Dermis blood vessel endothelial cell (primary cell): ENCODE results near the gene SCARB2. TPM values are rescaled to one million over a fixed set of nuclear protein-coding genes. Genes with fewer than 3 reads are reported as not detected.
A peak's percentile ranks its signal among the peaks of the same experiment; 100 is the strongest.

Experiments used
- DNase-seq: peaks from one replicate; pipeline ENCODE4 v3.0.0; 2010
- total RNA-seq: library from RNA; depleted of rRNA; stranded (reverse); fragments of >200 nt; gene quantifications from 2 replicates; pipeline ENCODE4 v1.2.3, GENCODE V29; 2014

The SCARB2 gene
- total RNA-seq, 1 donor from 2014 or later: 194 TPM

DNA sequence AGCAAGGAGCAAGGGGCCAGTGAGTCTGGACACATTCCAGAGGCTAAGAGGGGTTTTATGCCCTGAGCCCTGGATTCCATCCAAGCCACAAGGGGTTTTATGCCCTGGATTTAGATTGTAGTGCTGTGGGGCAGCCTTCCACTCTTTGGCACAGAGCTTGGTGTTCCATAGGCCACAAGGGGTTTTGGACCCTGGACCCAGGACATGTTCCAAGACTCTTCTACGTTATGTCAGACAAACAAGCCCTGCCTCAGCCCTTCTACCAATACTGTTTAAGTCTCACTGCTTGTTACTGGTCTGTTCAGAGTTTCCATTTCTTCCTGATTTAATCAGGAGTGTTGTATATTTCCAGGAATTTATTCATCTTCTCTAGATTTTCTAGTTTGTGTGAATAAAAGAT, 12.8 kb upstream of the SCARB2 start:
- DNase-seq: no peak

DNA sequence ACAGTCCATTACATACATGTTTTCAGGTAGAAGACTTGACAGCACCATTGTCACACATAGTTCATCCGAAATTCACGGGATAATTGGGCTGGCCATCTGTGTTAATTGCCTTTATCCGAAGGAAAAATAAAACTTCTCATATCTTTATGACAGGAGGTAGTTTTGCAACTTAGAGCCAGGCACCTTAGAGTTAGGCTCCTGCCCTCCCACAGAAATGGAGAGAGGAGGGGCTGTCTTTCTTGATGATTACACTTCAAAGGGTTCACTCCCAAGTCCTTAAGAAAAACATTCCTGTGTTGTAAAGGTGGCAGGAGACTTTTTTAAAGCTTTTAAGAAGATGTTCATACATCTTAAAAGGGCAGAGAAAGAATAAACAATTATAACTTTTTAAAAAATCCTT, 10.5 kb upstream of the SCARB2 start:
- no peak for DNase-seq

DNA sequence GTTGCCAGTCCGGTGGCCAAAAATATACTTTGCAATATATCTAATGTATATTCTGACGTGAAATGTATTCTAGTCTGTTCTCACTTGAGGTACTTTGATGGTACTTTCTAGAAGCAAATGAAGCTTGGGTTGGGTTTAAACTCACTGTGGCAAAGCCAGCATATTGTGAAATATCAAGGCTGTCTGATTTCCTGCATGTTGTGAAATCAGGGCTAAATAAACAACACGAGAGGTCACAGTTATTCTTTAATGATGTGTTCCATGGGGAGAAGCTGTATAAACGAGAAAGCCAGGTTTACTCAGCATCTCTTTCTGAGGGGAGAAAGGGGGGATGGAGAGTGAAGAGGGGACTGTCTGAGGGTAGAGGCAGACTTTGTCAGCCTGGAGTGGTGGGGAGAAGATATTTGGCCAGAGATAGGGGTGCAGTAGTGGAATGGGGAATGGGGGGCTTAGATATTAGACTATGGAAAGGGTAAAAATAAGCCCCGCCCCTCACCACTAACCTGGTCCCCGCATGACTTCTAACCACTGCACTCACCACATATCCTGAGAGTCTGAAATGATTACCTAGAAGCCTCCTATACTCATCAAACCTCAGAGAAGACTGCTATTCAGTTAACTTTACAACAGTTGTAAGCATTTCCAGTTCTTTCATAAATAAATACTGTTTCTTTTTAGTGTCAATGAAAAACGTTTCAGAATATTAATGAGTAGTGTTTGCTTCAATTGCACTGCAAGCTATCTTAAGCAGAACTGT, 5.9 kb upstream of the SCARB2 start:
- no peak for DNase-seq

DNA sequence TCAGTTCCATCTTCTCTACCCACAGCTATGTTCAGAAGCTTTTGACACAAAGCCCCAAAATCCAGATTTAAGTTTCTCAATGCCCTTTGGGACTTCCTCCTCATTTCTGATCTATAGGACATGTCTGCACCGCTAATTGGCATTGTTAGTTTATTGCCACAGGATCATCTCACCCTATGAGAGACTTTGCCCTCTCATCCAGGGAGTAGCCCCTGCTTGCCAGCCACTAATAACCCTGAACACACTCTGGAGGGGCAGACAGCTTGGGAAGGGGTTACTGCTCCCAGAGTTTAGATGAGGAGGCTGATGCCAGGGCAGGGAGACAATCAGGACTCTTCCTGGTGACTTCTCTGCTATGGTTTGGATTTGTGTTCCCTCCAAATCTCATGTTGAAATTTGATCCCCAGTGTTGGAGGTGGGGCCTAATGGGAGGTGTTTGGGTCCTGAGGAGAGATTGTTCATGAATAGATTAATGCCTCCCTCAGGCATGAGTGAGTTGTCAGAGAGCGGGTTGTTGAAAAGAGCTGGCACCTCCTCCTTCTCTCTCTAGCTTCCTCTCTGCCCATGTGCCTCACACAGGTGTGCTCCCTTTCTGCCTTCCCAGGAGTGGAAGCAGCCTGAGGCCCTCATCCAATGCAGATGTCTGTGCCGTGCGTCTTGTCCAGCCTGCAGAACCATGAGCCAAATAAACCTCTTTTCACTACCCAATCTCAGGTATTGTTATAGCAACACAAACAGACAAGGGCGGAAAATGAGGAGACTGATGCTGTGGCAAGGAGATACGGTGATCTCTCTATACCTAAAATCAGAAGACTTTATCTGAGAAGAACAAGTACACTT, 3.6 kb upstream of the SCARB2 start:
- no peak for DNase-seq

DNA sequence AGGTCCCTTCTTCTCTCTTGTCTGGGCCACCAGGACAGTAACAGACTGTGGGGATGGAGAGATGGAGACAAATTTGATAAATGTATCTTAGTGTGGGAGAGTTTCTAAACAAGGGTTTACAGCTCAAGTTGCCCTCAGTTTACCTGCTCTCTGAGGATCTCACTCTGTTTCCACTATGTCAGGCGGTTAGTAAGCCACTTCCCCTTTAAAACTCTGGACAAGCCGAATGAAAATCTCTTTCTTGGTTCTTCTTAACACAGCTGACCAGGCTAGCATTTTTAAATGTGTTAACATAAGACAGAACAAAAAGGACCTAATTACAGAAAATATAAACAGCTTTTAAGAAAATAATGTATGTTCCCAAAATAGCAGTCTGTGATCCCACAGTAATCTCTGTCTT, 2.9 kb upstream of the SCARB2 start:
- no peak for DNase-seq

DNA sequence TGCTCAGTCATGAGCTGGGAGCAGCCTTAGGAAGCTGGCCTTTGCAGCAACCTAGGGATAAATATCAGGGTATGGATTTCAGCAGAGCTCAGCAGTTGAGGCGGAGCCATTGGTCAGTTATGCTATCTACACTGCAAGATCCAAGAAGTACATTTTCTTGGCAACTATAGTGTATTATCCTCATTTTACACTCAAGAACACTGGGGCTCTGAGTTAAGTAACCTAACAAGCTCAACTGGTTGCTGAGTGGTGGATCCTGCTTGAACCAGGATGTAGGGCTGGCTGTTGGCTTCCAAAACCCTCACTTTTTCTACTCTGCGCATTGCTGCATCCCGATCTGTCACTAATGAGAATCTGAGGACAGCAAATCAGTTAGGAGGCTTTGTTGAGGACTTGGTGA, 1.5 kb upstream of the SCARB2 start:
- no peak for DNase-seq

DNA sequence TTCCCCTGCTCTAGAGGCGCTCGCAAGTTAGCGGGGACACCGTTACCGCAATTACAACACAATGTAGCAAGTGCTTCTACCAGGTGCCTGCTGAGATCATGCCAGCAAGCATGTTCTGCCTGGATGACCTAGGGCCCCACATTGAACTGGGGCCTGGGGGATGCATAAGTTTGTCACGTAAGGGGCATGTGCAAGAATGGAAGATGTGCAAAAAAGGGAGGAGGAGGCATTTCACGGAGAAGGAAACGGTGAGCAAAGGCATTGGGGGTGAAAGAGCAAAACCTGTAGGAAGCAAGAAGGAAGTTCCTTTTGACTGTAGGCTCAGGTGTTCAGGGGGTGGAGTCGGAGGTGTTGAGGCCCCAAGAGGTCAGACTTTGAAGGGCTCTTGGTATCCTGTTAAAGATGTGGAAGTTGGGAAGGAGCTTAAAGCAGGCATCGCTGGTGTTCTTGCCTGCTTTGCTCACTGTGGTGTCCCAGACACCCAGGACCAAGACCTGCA, 602 bp upstream of the SCARB2 start:
- DNase-seq: no peak

DNA sequence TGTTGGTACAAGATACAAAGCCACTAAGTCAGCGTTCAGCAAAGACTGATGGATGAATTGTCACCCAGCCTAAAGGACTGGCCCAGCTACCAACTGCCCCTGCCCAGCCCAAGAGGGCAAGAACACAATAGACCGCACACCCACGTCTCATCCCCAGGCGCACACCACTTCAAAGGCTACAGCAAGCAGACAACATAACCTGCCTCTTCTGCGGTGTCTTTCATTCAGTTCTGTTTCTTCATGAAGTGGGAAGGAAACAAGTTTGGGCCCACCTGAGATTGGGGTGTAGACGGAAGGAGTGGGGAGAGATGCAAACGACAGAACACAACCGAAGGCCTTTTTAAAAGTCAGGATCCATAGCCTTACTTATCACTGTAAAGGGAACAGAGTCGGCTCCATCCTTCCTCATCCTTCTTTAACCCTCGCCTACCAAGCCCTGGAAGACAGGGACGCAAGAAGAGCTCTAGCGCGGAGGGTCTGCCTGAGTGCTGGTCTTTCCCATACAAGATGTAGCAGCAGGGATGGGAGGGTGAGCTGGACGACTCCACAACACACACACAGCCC, 691 bp downstream of the SCARB2 start:
- peak; percentile 66 for DNase-seq

DNA sequence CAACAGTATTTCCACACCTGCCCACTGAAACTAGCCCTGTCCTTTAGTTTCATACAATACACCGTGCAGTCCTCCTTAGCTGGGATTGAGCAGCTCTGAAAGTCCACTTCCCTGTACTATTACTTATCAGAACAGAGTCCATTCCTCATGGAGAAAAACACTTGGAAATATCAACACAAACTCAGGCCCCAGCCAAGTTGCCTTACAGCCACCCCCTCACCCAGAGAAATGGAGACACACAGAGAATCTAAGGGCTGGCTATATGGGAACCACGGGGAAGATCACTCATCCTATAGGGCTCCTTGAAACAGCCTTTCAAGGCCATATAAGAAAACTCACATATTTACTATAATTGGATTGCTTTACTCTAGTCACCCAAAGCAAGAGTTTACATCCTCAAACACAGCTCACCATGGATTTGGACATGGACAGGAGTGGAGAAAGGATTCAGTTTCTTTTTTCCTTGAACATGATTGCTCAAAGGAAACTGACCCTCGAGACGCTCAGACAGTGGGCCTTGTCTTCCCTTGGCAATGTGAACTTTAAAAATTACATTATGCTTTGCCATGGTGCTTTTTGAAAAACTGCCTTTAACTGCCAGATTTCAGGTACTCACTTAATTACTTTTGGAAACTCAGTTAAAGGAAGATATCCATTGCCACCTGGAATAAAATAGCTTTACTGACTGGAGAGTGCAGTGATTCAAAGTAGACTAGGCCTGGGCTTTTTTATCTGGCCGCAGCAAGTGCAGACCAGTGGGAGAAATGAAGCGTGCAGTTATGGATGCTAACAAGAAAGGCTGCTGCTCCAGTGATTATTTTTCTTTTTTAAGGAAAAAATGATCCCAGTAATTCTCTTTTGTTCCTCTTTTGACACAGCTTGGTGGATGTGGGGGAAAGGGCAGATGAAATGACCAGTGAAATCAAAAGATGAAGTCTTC, 1.6 kb downstream of the SCARB2 start:
- peak; percentile 33 for DNase-seq

DNA sequence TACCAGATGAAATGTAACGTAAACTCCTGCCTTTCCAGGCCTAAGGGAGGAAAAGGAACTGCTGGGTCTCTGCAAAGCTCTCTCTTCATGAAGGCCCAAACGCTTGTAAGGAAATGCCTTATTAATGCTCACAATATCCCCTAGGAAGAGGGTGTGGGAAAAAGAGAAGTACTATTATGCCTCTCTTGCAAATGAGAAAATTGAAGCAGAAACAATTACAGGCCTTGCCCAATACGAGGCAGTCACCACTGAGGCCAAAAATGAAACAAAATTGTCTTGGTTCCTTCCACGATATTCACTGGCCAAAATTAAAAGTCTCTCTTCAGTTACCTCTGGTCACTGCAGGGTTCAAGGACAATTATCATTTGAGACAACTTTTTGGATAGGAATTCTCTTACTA, 3.2 kb downstream of the SCARB2 start:
- DNase-seq: peak; percentile 56

DNA sequence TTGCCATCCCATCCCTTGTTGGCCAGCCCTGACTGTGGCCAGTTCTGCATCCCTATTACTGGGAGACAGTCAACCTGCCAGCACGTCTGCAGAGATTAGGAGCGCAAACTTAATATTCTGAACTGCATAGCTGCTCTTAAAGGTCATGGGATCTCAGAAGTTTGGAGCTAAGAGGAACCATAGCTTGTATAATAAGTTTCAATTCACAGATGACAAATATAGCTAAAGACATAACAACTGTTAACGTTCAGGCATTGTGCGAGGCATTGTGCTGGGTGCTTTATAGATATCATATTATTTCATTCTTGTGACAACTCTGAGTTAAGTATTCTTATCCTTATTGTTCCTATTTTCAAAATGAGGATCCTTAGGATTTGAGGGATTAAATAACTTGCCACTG, 3.7 kb downstream of the SCARB2 start:
- DNase-seq: no peak

DNA sequence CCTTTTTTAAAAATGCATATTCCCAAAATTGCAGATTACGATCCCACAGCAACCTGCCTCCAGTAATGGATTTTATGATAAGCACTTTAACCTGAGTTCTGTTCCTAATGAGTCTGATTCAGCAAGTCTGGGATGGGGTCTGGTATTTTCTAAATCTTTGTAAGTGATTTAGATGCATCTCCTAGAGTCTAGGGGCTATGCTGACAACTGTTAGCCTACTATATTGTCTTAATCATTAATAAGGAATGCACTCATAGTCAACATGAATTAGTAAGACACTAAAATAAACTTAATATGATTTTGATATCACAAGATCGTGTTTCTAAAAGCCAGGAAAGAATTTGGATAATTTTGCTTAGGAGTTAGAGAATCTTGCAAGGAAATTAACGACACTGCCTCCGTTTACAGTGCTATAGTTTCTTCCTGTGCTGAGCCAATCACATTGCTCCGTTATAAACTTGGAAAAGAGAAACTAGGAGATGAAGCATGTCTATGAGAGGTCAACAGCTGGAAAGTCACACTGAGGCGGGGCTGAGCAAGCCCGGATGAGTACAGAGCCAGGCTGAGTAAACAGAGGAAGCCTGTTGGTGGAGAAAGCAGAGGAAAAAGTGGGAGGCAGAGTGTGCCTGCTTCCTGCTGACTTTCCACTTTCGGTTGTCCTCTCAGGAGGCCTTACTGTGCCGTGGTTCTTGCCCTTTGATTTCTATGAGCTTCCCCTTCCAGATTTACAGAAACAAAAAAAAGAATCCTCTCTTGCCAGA, 5.4 kb downstream of the SCARB2 start:
- DNase-seq: peak; percentile 98

DNA sequence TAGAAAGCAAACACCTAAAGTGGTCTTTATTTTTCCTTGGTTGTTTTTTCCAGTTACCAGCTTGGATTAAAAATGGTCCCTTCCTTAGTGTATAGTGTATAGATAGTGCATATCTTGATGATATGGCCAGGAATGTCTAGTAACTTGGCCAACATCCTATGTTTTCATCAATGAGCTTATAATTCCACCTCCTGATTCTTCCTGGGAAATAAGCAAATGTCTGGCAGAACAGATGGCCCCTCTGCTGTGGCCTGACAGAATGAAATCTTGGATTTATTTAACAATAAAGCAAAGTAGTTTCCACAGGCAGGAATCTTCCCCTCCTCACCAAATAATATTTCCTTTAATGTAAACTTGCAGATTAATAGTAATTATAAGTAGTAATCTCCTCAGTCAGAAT, 6.1 kb downstream of the SCARB2 start:
- no peak for DNase-seq

DNA sequence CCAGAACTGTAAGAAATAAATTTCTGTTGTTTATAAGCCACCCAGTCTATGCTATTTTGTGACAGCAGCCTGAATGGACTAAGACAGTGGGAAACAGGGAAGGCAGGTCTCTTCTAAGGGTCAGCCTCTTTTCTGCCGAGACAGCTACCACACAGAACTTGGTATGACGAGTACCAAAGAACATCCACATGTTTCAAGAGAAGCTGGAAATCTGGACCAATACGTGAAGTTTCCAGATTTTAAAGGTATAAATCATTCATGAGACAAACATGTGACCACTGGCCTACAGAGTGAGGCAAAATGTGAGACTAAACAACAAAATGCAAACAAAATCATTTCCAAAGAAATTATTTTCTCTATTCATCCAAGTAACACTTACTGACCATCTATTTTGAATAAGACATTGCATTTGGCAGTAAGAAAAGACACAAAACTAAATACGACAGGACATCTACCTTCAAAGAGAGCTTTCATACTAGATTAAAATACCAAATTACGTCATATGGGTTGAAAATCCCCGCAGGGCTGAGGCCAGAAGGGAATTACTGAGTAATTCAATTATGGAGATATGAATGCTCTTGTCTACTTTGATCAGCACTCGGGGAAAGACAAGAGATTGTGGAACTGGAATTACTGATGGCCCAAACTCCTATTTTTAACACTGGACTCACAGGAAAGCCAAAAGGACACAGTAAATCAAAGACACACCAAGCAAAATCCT, 7.2 kb downstream of the SCARB2 start:
- DNase-seq: no peak

DNA sequence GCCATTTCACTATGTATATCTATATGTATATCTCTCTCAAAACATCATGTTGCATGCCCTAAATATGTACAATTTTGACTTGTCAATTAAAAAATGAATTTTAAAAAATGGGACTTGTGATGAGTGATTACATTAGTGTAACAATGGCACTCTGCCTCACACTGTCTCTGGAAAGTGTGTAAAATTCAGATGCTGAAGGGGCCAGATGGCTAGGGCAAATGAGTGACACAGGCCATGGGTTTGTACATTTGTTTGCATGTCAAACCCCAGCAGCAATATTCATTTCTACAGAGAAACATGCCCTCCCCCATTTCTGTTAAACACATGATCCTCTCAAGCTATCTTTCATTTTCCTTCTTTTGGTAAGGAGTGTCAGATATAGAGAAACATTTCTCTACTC, 8.1 kb downstream of the SCARB2 start:
- DNase-seq: no peak

DNA sequence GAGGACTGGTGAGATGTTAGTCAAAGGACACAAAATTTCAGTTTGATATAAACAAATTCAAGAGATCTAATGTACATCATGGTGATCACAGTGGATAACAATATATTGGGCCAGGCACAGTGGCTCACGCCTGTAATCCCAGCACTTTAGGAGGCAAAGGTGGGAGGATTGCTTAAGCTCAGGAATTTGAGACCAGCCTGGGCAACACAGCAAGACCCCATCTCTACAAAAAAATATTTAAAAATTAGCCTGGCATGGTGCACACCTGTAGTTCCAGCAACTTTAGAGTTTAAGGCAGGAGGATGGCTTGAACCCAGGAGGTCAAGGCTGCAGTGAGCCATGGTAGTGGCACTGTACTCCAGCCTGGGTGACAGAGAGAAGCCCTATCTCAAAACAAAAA, 8.7 kb downstream of the SCARB2 start:
- no peak for DNase-seq

DNA sequence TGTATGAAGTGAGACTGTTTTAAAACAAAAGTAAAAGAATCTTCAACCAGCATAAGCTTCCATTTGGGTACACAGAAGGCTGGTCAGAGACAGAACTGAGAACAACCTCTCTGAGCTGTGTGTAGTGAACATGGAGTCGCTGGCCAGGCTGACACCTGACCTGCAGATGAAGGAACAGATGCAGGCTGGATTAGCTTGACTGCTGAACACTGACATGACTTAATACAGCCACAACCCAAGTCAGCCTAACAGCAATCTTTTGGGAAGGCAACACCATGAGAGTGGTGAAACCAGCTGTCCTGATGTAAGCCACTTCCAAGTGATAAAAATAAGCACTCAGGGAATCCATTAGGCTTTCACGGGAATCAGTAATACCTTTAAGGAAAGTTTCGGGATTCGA, 10.1 kb downstream of the SCARB2 start:
- DNase-seq: no peak

DNA sequence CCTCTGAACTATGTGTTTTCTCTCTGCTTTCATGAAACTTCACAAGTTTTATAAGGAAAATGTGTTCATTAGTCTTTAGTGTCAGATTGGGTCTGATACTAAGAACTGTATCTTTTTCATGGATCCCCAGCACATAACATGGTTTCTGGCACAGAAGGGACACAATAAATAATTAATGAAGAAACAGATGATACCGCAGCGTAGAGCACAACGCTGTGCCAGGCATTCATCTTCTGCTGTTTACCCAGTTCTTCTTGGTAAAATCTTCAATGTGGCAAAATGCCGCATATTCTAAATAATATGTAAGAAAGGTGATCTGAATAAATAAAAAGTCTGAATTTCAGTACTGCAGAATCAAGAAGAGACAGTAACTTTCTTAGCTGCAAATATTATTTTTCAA, 12.3 kb downstream of the SCARB2 start:
- no peak for DNase-seq

DNA sequence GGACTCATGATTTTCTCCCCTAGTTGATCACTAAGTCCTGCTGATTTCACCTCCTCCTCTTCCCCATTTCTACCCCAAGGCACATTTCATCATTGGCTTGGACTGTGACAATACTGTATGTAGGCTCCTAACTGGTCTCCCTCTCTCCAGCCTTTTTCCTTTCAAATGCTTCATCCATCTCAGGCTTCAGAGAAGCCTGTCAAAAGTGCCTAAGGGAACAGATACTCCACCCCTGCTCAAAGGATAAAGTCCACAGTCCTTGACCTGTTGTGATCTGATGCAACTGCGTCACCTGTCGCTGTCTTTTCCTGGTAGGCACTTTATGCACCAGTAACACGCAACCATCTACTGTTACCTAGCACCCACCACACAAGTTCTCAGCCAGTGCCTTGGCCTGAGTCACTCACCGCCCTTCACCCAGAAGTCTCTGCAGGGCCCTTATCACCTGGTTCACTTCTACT, 12.8 kb downstream of the SCARB2 start:
- no peak for DNase-seq

DNA sequence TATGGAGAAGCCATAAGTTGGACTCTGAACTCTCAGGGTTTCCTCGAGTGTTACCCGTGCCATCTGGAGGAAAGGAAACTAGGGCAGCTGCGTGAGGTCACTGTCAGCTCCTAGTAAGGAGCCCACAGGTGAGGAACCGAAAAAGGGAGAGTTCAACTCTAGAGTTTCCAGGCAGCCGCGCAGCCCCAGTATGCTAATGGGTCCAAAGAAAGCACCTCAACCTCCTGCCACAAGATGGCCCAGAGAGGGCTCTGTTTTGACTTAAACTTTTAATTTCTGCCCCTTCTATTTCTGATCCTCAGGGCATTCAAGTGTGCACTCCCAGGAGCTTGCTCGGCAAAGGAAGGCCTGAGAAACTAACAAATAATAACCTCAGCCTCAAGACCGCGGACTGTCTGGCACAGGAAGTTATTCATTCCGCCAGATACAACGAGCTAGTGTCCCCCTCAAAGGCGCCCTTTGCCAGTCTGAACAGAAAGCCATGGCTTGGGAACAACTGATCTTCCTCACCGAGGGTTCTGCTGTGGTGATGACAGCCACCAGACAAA, 13.9 kb downstream of the SCARB2 start:
- peak; percentile 60 for DNase-seq
